H1 (cell line): ENCODE results near the gene PLCB2. TPM values are rescaled to one million over a fixed set of nuclear protein-coding genes. Genes with fewer than 3 reads are reported as not detected.

Source experiments
- CTCF ChIA-PET: fragments of 300-600 bp; sonication (Branson Sonifier 250); formaldehyde crosslinking; loops from one replicate; lab custom pipeline; 2021; ENCODE audit not compliant: partially characterized antibody; lab: Charles Lee
- POLR2A ChIA-PET: fragments of 300-600 bp; sonication (Branson Sonifier 250); formaldehyde crosslinking; loops from one replicate; lab custom pipeline; 2021; ENCODE audit warnings: inconsistent platforms; ENCODE audit not compliant: partially characterized antibody; lab: Charles Lee
- DNase-seq, 2 experiments: peaks; one replicate each; pipeline versions ENCODE4 v3.0.0 to v3.0.0-alpha.2; 2010 to 2022; ENCODE audit warnings: low spot score in 2 of 2, low read depth in 1 of 2, mixed read lengths in 1 of 2
- FAIRE-seq: peaks from 2 replicates; lab custom pipeline; 2011; peaks lifted over from hg19 to GRCh38; lab: Jason Lieb, UNC
- H2AFZ ChIP-seq: 2 replicates; pipeline ENCODE4 v1.8.1; 2012; ENCODE audit warnings: low read length, inconsistent platforms
- H2AK5ac ChIP-seq: 2 replicates; pipeline ENCODE4 v1.6.1; 2013; ENCODE audit warnings: low read depth, low read length
- H2BK120ac ChIP-seq: replicated peaks from 2 replicates; pipeline ENCODE3; 2013; ENCODE audit warnings: low read depth, low read length, inconsistent platforms
- H2BK12ac ChIP-seq: 2 replicates; pipeline ENCODE4 v1.6.1; 2013; ENCODE audit warnings: low read depth, low read length
- H2BK15ac ChIP-seq: 2 replicates; pipeline ENCODE4 v1.6.1; 2013; ENCODE audit warnings: low read length
- H2BK20ac ChIP-seq: 2 replicates; pipeline ENCODE4 v1.6.1; 2013; ENCODE audit warnings: low read length
- H2BK5ac ChIP-seq: 2 replicates; pipeline ENCODE4 v1.6.1; 2013; ENCODE audit warnings: low read depth, low read length
- H3K14ac ChIP-seq: 2 replicates; pipeline ENCODE4 v1.6.1; 2013; ENCODE audit warnings: inconsistent platforms; ENCODE audit not compliant: insufficient read length
- H3K18ac ChIP-seq: 2 replicates; pipeline ENCODE4 v1.6.1; 2013; ENCODE audit warnings: low read length; ENCODE audit errors: extremely low read depth
- H3K23ac ChIP-seq: 2 replicates; pipeline ENCODE4 v1.6.1; 2013; ENCODE audit warnings: inconsistent platforms; ENCODE audit not compliant: insufficient read length
- H3K23me2 ChIP-seq: 2 replicates; pipeline ENCODE4 v1.6.1; 2013; ENCODE audit warnings: low read depth, low read length
- H3K27ac ChIP-seq: 2 replicates; pipeline ENCODE4 v1.6.1; 2011; ENCODE audit warnings: low read depth, low read length, inconsistent platforms
- H3K27me3 ChIP-seq, 4 experiments: replicated peaks in 1 of 4; 1 replicate in 1 of 4; 2 replicates in 3 of 4; pipeline versions ENCODE4 v1.6.1 to v1.8.1; 2011 to 2013; ENCODE audit warnings: low read length in 3 of 4, mild to moderate bottlenecking in 3 of 4, inconsistent platforms in 2 of 4, mixed read lengths in 2 of 4, moderate library complexity in 1 of 4; ENCODE audit not compliant: control insufficient read depth in 3 of 4, insufficient read depth in 3 of 4; ENCODE audit errors: extremely low read depth in 1 of 4
- H3K36me3 ChIP-seq, 4 experiments: 2 replicates each; pipeline versions ENCODE4 v1.6.1 to v1.8.1; 2011 to 2013; ENCODE audit warnings: mild to moderate bottlenecking in 4 of 4, low read length in 3 of 4, moderate library complexity in 2 of 4, control low read depth in 1 of 4, inconsistent platforms in 1 of 4; ENCODE audit not compliant: insufficient read depth in 4 of 4, control insufficient read depth in 2 of 4
- H3K4ac ChIP-seq: replicated peaks from 2 replicates; pipeline ENCODE3; 2013; ENCODE audit warnings: low read length, low read depth, mixed read lengths, inconsistent platforms; ENCODE audit not compliant: insufficient read length
- H3K4me1 ChIP-seq, 4 experiments: replicated peaks in 1 of 4; 1 replicate in 1 of 4; 2 replicates in 3 of 4; pipeline versions ENCODE4 v1.6.1 to v1.8.1; 2011 to 2013; ENCODE audit warnings: low read length in 3 of 4, inconsistent platforms in 2 of 4, mixed read lengths in 1 of 4; ENCODE audit not compliant: insufficient read depth in 4 of 4, control insufficient read depth in 3 of 4
- H3K4me2 ChIP-seq, 2 experiments: 2 replicates each; pipeline versions ENCODE4 v1.6.1 to v1.8.1; 2011 to 2013; ENCODE audit warnings: low read depth in 2 of 2, low read length in 2 of 2, control low read depth in 1 of 2, inconsistent platforms in 1 of 2, mild to moderate bottlenecking in 1 of 2; ENCODE audit not compliant: insufficient read depth in 1 of 2
- H3K4me3 ChIP-seq, 4 experiments: fragments of 200-600, 300-600 bp in 1 of 4; sonication (generic), shearing (Covaris generic), sonication (Bioruptor Twin) in 1 of 4; 2 replicates each; pipeline versions ENCODE4 v1.5.1 to v1.8.1; 2011 to 2016; ENCODE audit warnings: low read length in 4 of 4, low read depth in 3 of 4, control low read depth in 2 of 4, inconsistent platforms in 2 of 4, mild to moderate bottlenecking in 2 of 4, mixed read lengths in 1 of 4, moderate library complexity in 1 of 4; ENCODE audit not compliant: insufficient read depth in 2 of 4; ENCODE audit errors: extremely low read depth in 1 of 4
- H3K56ac ChIP-seq: replicated peaks from 2 replicates; pipeline ENCODE3; 2013; ENCODE audit warnings: low read depth, mild to moderate bottlenecking, mixed read lengths, low read length, inconsistent platforms; ENCODE audit not compliant: insufficient read length
- H3K79me1 ChIP-seq: 2 replicates; pipeline ENCODE4 v1.6.1; 2013; ENCODE audit warnings: low read depth, low read length, control low read depth
- H3K79me2 ChIP-seq, 2 experiments: 2 replicates each; pipeline versions ENCODE4 v1.6.1 to v1.8.1; 2012 to 2013; ENCODE audit warnings: low read length in 2 of 2, mild to moderate bottlenecking in 2 of 2, inconsistent platforms in 1 of 2; ENCODE audit not compliant: insufficient read depth in 2 of 2, control insufficient read depth in 1 of 2
- H3K9ac ChIP-seq, 4 experiments: replicated peaks in 1 of 4; 1 replicate in 1 of 4; 2 replicates in 3 of 4; pipeline versions ENCODE4 v1.6.1 to v1.8.1; 2011 to 2013; ENCODE audit warnings: low read depth in 3 of 4, low read length in 3 of 4, control low read depth in 2 of 4, mild to moderate bottlenecking in 2 of 4, moderate library complexity in 2 of 4, inconsistent platforms in 1 of 4; ENCODE audit errors: extremely low read depth in 1 of 4
- H3K9me3 ChIP-seq, 2 experiments: 2 replicates each; pipeline versions ENCODE4 v1.6.1 to v1.8.1; 2012 to 2013; ENCODE audit warnings: mild to moderate bottlenecking in 2 of 2, moderate library complexity in 2 of 2, control low read depth in 1 of 2, inconsistent platforms in 1 of 2, low read depth in 1 of 2, low read length in 1 of 2, mixed read lengths in 1 of 2; ENCODE audit not compliant: insufficient read depth in 2 of 2
- H4K20me1 ChIP-seq, 2 experiments: replicated peaks in 1 of 2; 2 replicates each; pipeline versions ENCODE3 to v1.8.1; 2011 to 2013; ENCODE audit warnings: inconsistent platforms in 2 of 2, low read length in 2 of 2, mild to moderate bottlenecking in 1 of 2; ENCODE audit not compliant: insufficient read depth in 2 of 2, control insufficient read depth in 1 of 2
- H4K5ac ChIP-seq: 2 replicates; pipeline ENCODE4 v1.6.1; 2013; ENCODE audit warnings: low read length, low read depth, mixed read lengths, inconsistent platforms; ENCODE audit not compliant: insufficient read length
- H4K8ac ChIP-seq: 2 replicates; pipeline ENCODE4 v1.8.0; 2013; ENCODE audit warnings: mild to moderate bottlenecking, moderate library complexity, low read length, inconsistent platforms; ENCODE audit not compliant: insufficient read depth; ENCODE audit errors: extremely low read depth
- H4K91ac ChIP-seq: replicated peaks from 2 replicates; pipeline ENCODE3; 2013; ENCODE audit warnings: low read length, mixed read lengths, inconsistent platforms; ENCODE audit not compliant: insufficient read length
- TEAD4 ChIP-seq: IDR thresholded peaks from 2 replicates; pipeline ENCODE4 v1.6.1; 2012; ENCODE audit warnings: low read depth, low read length, inconsistent platforms, mixed read lengths
- whole genome bisulfite sequencing, 2 experiments: shearing (Covaris generic) in 1 of 2; methylation state at CpG; one replicate each; pipeline versions ENCODE4 v1.1.6 to v1.1.7; 2013 to 2015; ENCODE audit warnings: low lambda C conversion rate in 2 of 2, mixed read lengths in 2 of 2, inconsistent platforms in 1 of 2, low coverage in 1 of 2, missing lambda C conversion rate in 1 of 2; ENCODE audit not compliant: insufficient replicate concordance in 2 of 2, insufficient coverage in 1 of 2, insufficient read length in 1 of 2; ENCODE audit errors: extremely low coverage in 1 of 2, missing lambda C conversion rate in 1 of 2; 5-methylcytosine and 5-hydroxymethylcytosine counted together
- polyA plus RNA-seq, 7 experiments: library from polyadenylated mRNA; depleted of rRNA in 3 of 7; stranded (reverse) in 5 of 7; unstranded in 2 of 7; fragments of >200 nt in 5 of 7; fragments of 200-250 nt in 2 of 7; gene quantifications; 1 replicate in 5 of 7; 2 replicates in 1 of 7; 4 replicates in 1 of 7; pipeline versions ENCODE4 v1.2.1 to v1.2.3, GENCODE V29; 2011 to 2013; ENCODE audit warnings: missing spikeins in 2 of 7, mixed read lengths in 2 of 7
- total RNA-seq: library from RNA; stranded (reverse); fragmentation: NEBNext Ultra II Directional; extraction: Animal tissue kit (Norgen Biotek cat#: 25700); gene quantifications from 2 replicates; pipeline ENCODE4 v1.2.1, GENCODE V29; 2021
- TF ChIP-seq, protein P1 (sequence below): IDR thresholded peaks from 2 replicates; pipeline ENCODE4 v1.6.1; 2011; ENCODE audit warnings: low read depth, mild to moderate bottlenecking, low read length; ENCODE audit not compliant: insufficient read depth

PLCB2 gene
- total and polyA plus RNA-seq, 2 of the 8 experiments (the other 6 are each of a cell fraction or from before 2014, with no cell fraction given): 7.2 to 8.4 TPM

DNA sequence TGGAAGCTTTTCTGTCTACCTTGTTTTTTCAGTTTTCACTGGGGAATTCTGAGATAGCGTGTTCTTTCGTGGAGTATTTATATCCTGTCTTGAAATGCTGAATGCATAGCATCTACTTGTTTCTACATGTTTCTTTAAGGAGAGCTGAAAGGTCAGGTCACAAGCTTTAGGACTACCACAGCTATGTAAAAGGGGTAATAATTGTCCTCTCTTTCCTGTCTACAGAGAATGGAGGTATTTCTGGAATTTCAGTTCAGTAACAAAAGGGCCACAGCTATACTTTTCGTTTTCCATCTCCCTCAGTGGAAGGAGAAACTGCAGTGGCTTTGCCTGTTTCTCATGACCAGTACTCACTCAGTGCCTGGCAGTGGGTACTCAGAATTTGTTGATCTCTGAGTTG lies 20.4 kb upstream of the PLCB2 start:
- no peaks in the 10 kb centered on the region for H4K20me1 ChIP-seq
- H3K27ac ChIP-seq: no peak overlapping the region
- no peaks in the 10 kb centered on the region; a peak in 1 of 4 replicates for H3K9me3 ChIP-seq
- H4K91ac ChIP-seq: peak overlapping the region; percentile 72
- H3K18ac ChIP-seq: 0 out of 2 replicates have a peak overlapping the region, but pooled peaks have one; percentile 24
- peak overlapping the region; percentile 83 for H2BK120ac ChIP-seq
- H2BK15ac ChIP-seq: no peak overlapping the region
- H4K8ac ChIP-seq: no peak overlapping the region
- H4K5ac ChIP-seq: no peak overlapping the region
- H2AK5ac ChIP-seq: no peak overlapping the region; the same call in 1 of the 2 replicates
- H3K56ac ChIP-seq: no peak overlapping the region
- peaks cover 0 to 14% of the 10 kb centered on the region in 2 experiments; a peak in 3 of 4 replicates for H3K79me2 ChIP-seq
- H2BK5ac ChIP-seq: peak overlapping the region; percentile 53; the same call in 1 of the 2 replicates
- peak overlapping the region in 1 of 4 experiments; percentile 43; a peak in 2 of 8 replicates for H3K4me3 ChIP-seq
- no peak overlapping the region for H2AFZ ChIP-seq
- peaks cover 6% of the 10 kb centered on the region for H3K23me2 ChIP-seq
- 56% methylated on average over 3 of the region's 3 CpGs; no CpG with 5 or more reads in 1 of the 2 experiments for WGBS, 2 experiments
- H3K4me1 ChIP-seq: peaks cover 18 to 34% (median 26%) of the 10 kb centered on the region in 4 experiments; a peak in 6 of 7 replicates
- peak overlapping the region; percentile 71 for H2BK12ac ChIP-seq
- H3K14ac ChIP-seq: no peak overlapping the region
- H3K23ac ChIP-seq: no peak overlapping the region
- peak overlapping the region; percentile 58 to 82; a peak in 3 of 4 replicates for H3K4me2 ChIP-seq
- no peak overlapping the region for H3K4ac ChIP-seq
- DNase-seq (no peak), FAIRE-seq (peak; percentile 13)
- no peaks in the 10 kb centered on the region; the same call in 1 of the 2 replicates for H3K79me1 ChIP-seq
- peaks cover 0 to 11% (median 0%) of the 10 kb centered on the region in 4 experiments; a peak in 3 of 8 replicates for H3K36me3 ChIP-seq
- peaks cover 0 to 6% (median 0%) of the 10 kb centered on the region in 4 experiments; a peak in 2 of 7 replicates for H3K27me3 ChIP-seq
- H2BK20ac ChIP-seq: peak overlapping the region; percentile 87
- 0 out of 2 replicates have a peak, but pooled peaks have one; percentile 35 for TF ChIP-seq TEAD4
- TF ChIP-seq, protein P1, sequence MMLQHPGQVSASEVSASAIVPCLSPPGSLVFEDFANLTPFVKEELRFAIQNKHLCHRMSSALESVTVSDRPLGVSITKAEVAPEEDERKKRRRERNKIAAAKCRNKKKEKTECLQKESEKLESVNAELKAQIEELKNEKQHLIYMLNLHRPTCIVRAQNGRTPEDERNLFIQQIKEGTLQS: no peak
- CTCF ChIA-PET: interaction anchor here (0.6 to 21.1 kb wide), 16 partner anchors 10 to 231 kb away, joined by 3 to 295 read pairs (median 4); partner anchors contain the start of genes CCDC9B and PLCB2
- no peak overlapping the region for H3K9ac ChIP-seq
- POLR2A ChIA-PET: interaction anchor here (0.6 to 5.6 kb wide), 6 partner anchors 9 to 93 kb away, joined by 3 to 66 read pairs (median 4); partner anchors contain the start of genes CCDC9B and KNSTRN
